ENCODE results near the gene UST. TPM values are rescaled to one million over a fixed set of nuclear protein-coding genes. Genes with fewer than 3 reads are reported as not detected.

UST gene
- total and polyA plus RNA-seq, 2 of the 8 experiments (the other 6 are each of a cell fraction or from before 2014, with no cell fraction given), result 13.5 to 34.5 TPM

DNA sequence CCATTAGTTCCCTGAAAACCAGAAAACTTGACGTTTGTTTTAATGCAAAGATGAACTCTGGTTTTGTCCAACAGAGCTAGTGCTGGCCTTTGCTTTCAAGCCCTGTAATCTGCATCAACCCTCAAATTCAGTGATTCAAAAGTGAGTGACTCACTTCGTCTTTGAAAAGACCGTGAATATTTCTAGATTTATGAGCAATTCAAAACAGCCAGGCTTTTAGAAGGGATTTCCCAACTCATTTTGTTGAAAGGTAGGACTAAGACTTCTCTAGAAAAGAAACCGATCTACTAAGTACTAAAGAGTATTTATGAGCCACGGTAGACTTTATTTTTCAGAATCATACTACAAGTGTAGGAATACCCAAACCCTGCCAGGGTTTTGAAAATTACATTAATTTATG, 121.5 kb downstream of the UST start:
- Histone ChIP-seq H2AFZ (ENCODE audit: low read length) (no peak overlapping the region), H3K14ac (ENCODE audit: insufficient read length) (no peak overlapping the region), H2BK12ac (ENCODE audit: low read depth, low read length) (no peak overlapping the region)

More for the DNA sequence above, 121.5 kb downstream of the UST start:
- Histone ChIP-seq H3K9me3 (ENCODE audit: insufficient read depth in 2 of 2, low read depth in 1 of 2, low read length in 1 of 2) (no peaks in the 10 kb centered on the region), H2BK15ac (ENCODE audit: low read length) (no peak overlapping the region), H4K8ac (ENCODE audit: extremely low read depth, insufficient read depth, low read length) (no peak overlapping the region), H3K4ac (replicated peaks; ENCODE audit: insufficient read length, low read depth, low read length) (no peak overlapping the region), H3K56ac (replicated peaks; ENCODE audit: insufficient read length, low read depth, low read length) (no peak overlapping the region), H4K20me1 (replicated peaks in 1 of 2; ENCODE audit: control insufficient read depth in 1 of 2, insufficient read depth in 2 of 2, low read length in 2 of 2) (peaks cover 6 to 10% of the 10 kb centered on the region in 2 experiments), H3K4me3 (ENCODE audit: extremely low read depth in 1 of 4, insufficient read depth in 2 of 4, low read depth in 3 of 4, low read length in 4 of 4) (no peak overlapping the region), H4K5ac (ENCODE audit: insufficient read length, low read depth, low read length) (no peak overlapping the region), H3K4me1 (replicated peaks in 1 of 4; ENCODE audit: control insufficient read depth in 3 of 4, insufficient read depth in 4 of 4, low read length in 3 of 4) (peaks cover 3 to 20% (median 13%) of the 10 kb centered on the region in 4 experiments), H3K18ac (ENCODE audit: extremely low read depth, low read length) (no peak overlapping the region), H2AK5ac (ENCODE audit: low read depth, low read length) (no peak overlapping the region), H2BK120ac (replicated peaks; ENCODE audit: low read depth, low read length) (no peak overlapping the region), H3K4me2 (ENCODE audit: insufficient read depth in 1 of 2, low read depth in 2 of 2, low read length in 2 of 2) (no peak overlapping the region), H3K27ac (ENCODE audit: low read depth, low read length) (no peak overlapping the region), H2BK20ac (ENCODE audit: low read length) (no peak overlapping the region), H3K9ac (replicated peaks in 1 of 4; ENCODE audit: extremely low read depth in 1 of 4, low read depth in 3 of 4, low read length in 3 of 4) (no peak overlapping the region), H3K23me2 (ENCODE audit: low read depth, low read length) (no peaks in the 10 kb centered on the region; the same call in 1 of the 2 replicates), H3K23ac (ENCODE audit: insufficient read length) (no peak overlapping the region), H3K79me2 (ENCODE audit: control insufficient read depth in 1 of 2, insufficient read depth in 2 of 2, low read length in 2 of 2) (peaks cover 8 to 92% of the 10 kb centered on the region in 2 experiments; a peak in 3 of 4 replicates), H4K91ac (replicated peaks; ENCODE audit: insufficient read length, low read length) (no peak overlapping the region), H3K36me3 (ENCODE audit: control insufficient read depth in 2 of 4, insufficient read depth in 4 of 4, low read length in 3 of 4) (no peaks in the 10 kb centered on the region), H3K27me3 (replicated peaks in 1 of 4; ENCODE audit: control insufficient read depth in 3 of 4, extremely low read depth in 1 of 4, insufficient read depth in 3 of 4, low read length in 3 of 4) (no peaks in the 10 kb centered on the region), H3K79me1 (ENCODE audit: low read depth, low read length) (peaks cover 18% of the 10 kb centered on the region), H2BK5ac (ENCODE audit: low read depth, low read length) (no peak overlapping the region)
- no peak for TF ChIP-seq BRCA1 (IDR thresholded peaks at IDR 0.05; ENCODE audit: low read depth, low read length)
- no peak for TF ChIP-seq TCF12 (IDR thresholded peaks at IDR 0.05; ENCODE audit: low read depth, low read length)
- TF ChIP-seq, protein P1, sequence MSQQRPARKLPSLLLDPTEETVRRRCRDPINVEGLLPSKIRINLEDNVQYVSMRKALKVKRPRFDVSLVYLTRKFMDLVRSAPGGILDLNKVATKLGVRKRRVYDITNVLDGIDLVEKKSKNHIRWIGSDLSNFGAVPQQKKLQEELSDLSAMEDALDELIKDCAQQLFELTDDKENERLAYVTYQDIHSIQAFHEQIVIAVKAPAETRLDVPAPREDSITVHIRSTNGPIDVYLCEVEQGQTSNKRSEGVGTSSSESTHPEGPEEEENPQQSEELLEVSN (IDR thresholded peaks at IDR 0.05), result no peak
- no peak for TF ChIP-seq SP1 (IDR thresholded peaks at IDR 0.05; ENCODE audit: low read depth, low read length)
- no peak for DNase-seq (ENCODE audit: low read depth in 1 of 2, low spot score in 2 of 2)
- FAIRE-seq, result no peak
- ChIA-PET POLR2A (ENCODE audit: partially characterized antibody) (no interaction called here), CTCF (ENCODE audit: partially characterized antibody) (no interaction called here)
- WGBS, 2 experiments (ENCODE audit: extremely low coverage in 1 of 2, insufficient coverage in 1 of 2, insufficient read length in 1 of 2, insufficient replicate concordance in 2 of 2, low coverage in 1 of 2, low lambda C conversion rate in 2 of 2, missing lambda C conversion rate in 1 of 2), result 89% methylated on average over 5 of the region's 5 CpGs; no CpG with 5 or more reads in 1 of the 2 experiments

All from H1 (cell line).